Transverse colon (tissue), 4 donors: Measurements from ENCODE around the gene NKPD1.

Experiments used
- CTCF ChIP-seq, 5 experiments: fragments of 200-600 bp in 3 of 5; fragments of 450-650 bp in 2 of 5; sonication (generic) in 3 of 5; IDR thresholded peaks; 1 replicate in 2 of 5; 2 replicates in 3 of 5; pipeline ENCODE4 v1.5.1; 2016 to 2017; ENCODE audit warnings: antibody characterized with exemption in 5 of 5, inconsistent platforms in 3 of 5, mild to moderate bottlenecking in 2 of 5, moderate library complexity in 1 of 5
- POLR2A ChIP-seq: fragments of 450-650 bp; IDR thresholded peaks from one replicate; pipeline ENCODE4 v1.6.1; 2016; ENCODE audit warnings: antibody characterized with exemption, mild to moderate bottlenecking, moderate library complexity
- POLR2AphosphoS5 ChIP-seq, 3 donors: sonication (generic); formaldehyde crosslinking; IDR thresholded peaks; one replicate each; pipeline ENCODE4 v1.6.1; 2016; ENCODE audit warnings: antibody characterized with exemption in 3 of 3

DNA sequence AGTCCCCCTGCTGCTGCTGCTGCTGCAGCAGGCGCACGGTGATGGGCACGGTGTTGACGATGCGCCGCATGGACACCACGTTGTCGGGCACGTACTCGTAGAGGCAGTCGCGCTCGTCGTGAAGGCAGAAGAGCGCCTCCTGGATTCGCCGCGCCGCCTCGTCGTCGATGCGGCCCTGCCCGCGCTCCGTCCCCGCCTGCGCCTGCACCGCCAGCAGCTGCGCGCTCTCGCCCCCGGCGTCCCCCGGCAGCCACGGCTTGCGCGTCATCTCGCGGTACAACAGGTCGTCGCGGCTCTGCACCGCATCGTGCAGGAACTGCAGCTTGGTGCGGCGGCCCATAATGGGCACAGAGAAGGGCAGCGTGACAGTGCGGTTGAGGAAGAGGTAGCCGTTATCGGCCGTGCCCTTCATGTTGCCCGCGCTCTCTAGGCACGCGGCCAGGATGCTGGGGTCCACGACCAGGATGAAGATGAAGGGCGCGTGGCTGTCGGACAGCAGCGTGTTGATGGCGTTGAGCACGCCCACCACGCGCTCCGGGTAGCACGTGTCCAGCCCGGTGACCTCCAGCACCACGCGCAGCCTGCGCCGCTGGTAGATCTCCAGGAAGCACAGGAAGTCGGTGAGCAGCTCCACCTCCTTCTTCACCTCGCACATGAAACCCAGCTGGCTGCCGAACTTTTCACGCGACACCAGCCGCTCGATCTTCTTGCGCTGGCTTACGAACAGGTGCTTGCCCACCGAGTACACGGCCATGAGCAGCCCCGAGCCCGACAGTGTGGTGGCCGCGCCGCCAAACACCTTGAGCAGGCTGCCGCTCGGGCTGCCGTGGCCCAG lies 8.1 kb downstream of the NKPD1 start:
- TF ChIP-seq CTCF (IDR thresholded peaks at IDR 0.05): peak in 2 of 5 experiments; percentile 3 to 8
- TF ChIP-seq POLR2AphosphoS5 (IDR thresholded peaks at IDR 0.05): no peak
- TF ChIP-seq POLR2A: no peak
